Neural progenitor cell (in vitro differentiated cells): ENCODE results near the gene SMARCA4. TPM values are rescaled to one million over a fixed set of nuclear protein-coding genes. Genes with fewer than 3 reads are reported as not detected.

Experiments
- DNase-seq: peaks from one replicate; pipeline ENCODE4 v3.0.0-alpha.2; 2016; ENCODE audit warnings: low spot score
- H2AFZ ChIP-seq: fragments of 200-600 bp; sonication (generic); replicated peaks from 2 replicates; pipeline ENCODE4 v1.6.1; 2016; ENCODE audit warnings: antibody characterized with exemption
- H3F3A ChIP-seq: fragments of 200-600 bp; sonication (generic); 2 replicates; pipeline ENCODE4 v1.6.1; 2016; ENCODE audit warnings: antibody characterized with exemption, low read depth
- H3K27ac ChIP-seq: fragments of 200-600 bp; sonication (generic); 2 replicates; pipeline ENCODE4 v1.5.1; 2016; ENCODE audit warnings: mild to moderate bottlenecking
- H3K27me3 ChIP-seq: fragments of 200-600 bp; sonication (generic); 2 replicates; pipeline ENCODE4 v1.6.1; 2016; ENCODE audit warnings: mild to moderate bottlenecking, moderate library complexity
- H3K36me3 ChIP-seq: fragments of 200-600 bp; sonication (generic); 2 replicates; pipeline ENCODE4 v1.5.1; 2016
- H3K4me1 ChIP-seq: fragments of 200-600 bp; sonication (generic); 2 replicates; pipeline ENCODE4 v1.6.1; 2016; ENCODE audit warnings: mixed run types
- H3K4me2 ChIP-seq: fragments of 200-600 bp; sonication (generic); 2 replicates; pipeline ENCODE4 v1.6.1; 2016
- H3K4me3 ChIP-seq: fragments of 200-600 bp; sonication (generic); 2 replicates; pipeline ENCODE4 v1.5.1; 2016
- H3K79me2 ChIP-seq: fragments of 200-600 bp; sonication (generic); 2 replicates; pipeline ENCODE4 v1.6.1; 2016; ENCODE audit warnings: low read depth
- H3K9ac ChIP-seq: fragments of 200-600 bp; sonication (generic); 2 replicates; pipeline ENCODE4 v1.6.1; 2016
- H3K9me3 ChIP-seq: fragments of 200-600 bp; sonication (generic); 2 replicates; pipeline ENCODE4 v1.5.1; 2016; ENCODE audit warnings: low read depth
- H4K20me1 ChIP-seq: fragments of 200-600 bp; sonication (generic); 2 replicates; pipeline ENCODE4 v1.6.1; 2016; ENCODE audit warnings: low read depth
- H3K27ac Mint-ChIP-seq: 3 replicates; pipeline ENCODE4 v1.8.0; 2021; ENCODE audit warnings: mixed read lengths
- H3K27me3 Mint-ChIP-seq: 2 replicates; pipeline ENCODE4 v1.8.0; 2022; ENCODE audit warnings: low read depth, mild to moderate bottlenecking, inconsistent platforms, moderate library complexity, mixed read lengths; ENCODE audit not compliant: insufficient read depth
- H3K36me3 Mint-ChIP-seq: 3 replicates; pipeline ENCODE4 v1.8.0; 2021; ENCODE audit warnings: mixed read lengths
- H3K4me1 Mint-ChIP-seq: 3 replicates; pipeline ENCODE4 v1.8.0; 2021; ENCODE audit warnings: mixed read lengths
- H3K4me3 Mint-ChIP-seq: 3 replicates; pipeline ENCODE4 v1.8.0; 2021; ENCODE audit warnings: mild to moderate bottlenecking, moderate library complexity, mixed read lengths
- H3K9me3 Mint-ChIP-seq: 3 replicates; pipeline ENCODE4 v1.8.0; 2020; ENCODE audit warnings: mixed read lengths
- CTCF ChIP-seq: fragments of 200-600 bp; sonication (generic); IDR thresholded peaks from 2 replicates; pipeline ENCODE4 v1.5.1; 2017; ENCODE audit warnings: antibody characterized with exemption, mild to moderate bottlenecking
- EZH2 ChIP-seq: fragments of 200-600 bp; sonication (generic); IDR thresholded peaks from 2 replicates; pipeline ENCODE4 v1.6.1; 2017; ENCODE audit warnings: antibody characterized with exemption, mild to moderate bottlenecking, moderate library complexity
- EZH2phosphoT487 ChIP-seq: fragments of 200-600 bp; sonication (generic); IDR thresholded peaks from 2 replicates; pipeline ENCODE4 v1.6.1; 2017; ENCODE audit warnings: antibody characterized with exemption
- total RNA-seq: library from RNA; depleted of rRNA; stranded (reverse); fragments of >200 nt; gene quantifications from 2 replicates; pipeline ENCODE4 v1.2.3, GENCODE V29; 2015; ENCODE audit warnings: low replicate concordance

The SMARCA4 gene
- total RNA-seq, 1 donor from 2014 or later, result 169 TPM

- Histone ChIP-seq H3K9me3 (no peaks in the 10 kb centered on the region), H4K20me1 (peaks cover 23% of the 10 kb centered on the region), H3K4me3 (no peak overlapping the region), H3K27me3 (no peaks in the 10 kb centered on the region), H3K27ac (no peak overlapping the region), H3K4me1 (no peaks in the 10 kb centered on the region), H3F3A (no peaks in the 10 kb centered on the region), H3K4me2 (no peak overlapping the region), H3K79me2 (no peaks in the 10 kb centered on the region), H2AFZ (no peak overlapping the region), H3K36me3 (no peaks in the 10 kb centered on the region), H3K9ac (no peak overlapping the region)
- TF ChIP-seq EZH2phosphoT487 (no peak), EZH2 (no peak)
- Mint-ChIP-seq H3K9me3 (no peaks in the 10 kb centered on the region), H3K27ac (no peak overlapping the region), H3K27me3 (peaks cover 8% of the 10 kb centered on the region), H3K4me1 (no peaks in the 10 kb centered on the region), H3K36me3 (peaks cover 56% of the 10 kb centered on the region), H3K4me3 (no peak overlapping the region)
- DNase-seq, result no peak
Observed at GRCh38 chr19:11016631-11017030, 55.8 kb downstream of the SMARCA4 start.

GRCh38 chr19:11017275-11018035, 56.6 kb downstream of the SMARCA4 start:
- Mint-ChIP-seq H3K4me1 (no peaks in the 10 kb centered on the region), H3K4me3 (no peak overlapping the region), H3K9me3 (no peaks in the 10 kb centered on the region), H3K36me3 (peaks cover 51% of the 10 kb centered on the region), H3K27ac (no peak overlapping the region), H3K27me3 (peaks cover 8% of the 10 kb centered on the region)
- no peak overlapping the region for H3K9ac ChIP-seq
- H3K4me2 ChIP-seq, result no peak overlapping the region
- H3F3A ChIP-seq, result no peaks in the 10 kb centered on the region
- no peaks in the 10 kb centered on the region for H3K36me3 ChIP-seq
- no peak overlapping the region for H2AFZ ChIP-seq
- H3K4me1 ChIP-seq, result no peaks in the 10 kb centered on the region
- TF ChIP-seq EZH2 (no peak), CTCF (no peak), EZH2phosphoT487 (no peak)
- H3K27me3 ChIP-seq, result no peaks in the 10 kb centered on the region
- H4K20me1 ChIP-seq, result peaks cover 17% of the 10 kb centered on the region
- H3K27ac ChIP-seq, result no peak overlapping the region
- no peak overlapping the region for H3K4me3 ChIP-seq
- no peak for DNase-seq
- H3K79me2 ChIP-seq, result no peaks in the 10 kb centered on the region
- no peaks in the 10 kb centered on the region for H3K9me3 ChIP-seq

GRCh38 chr19:11018179-11018578, 57.3 kb downstream of the SMARCA4 start:
- Histone ChIP-seq H3F3A (no peaks in the 10 kb centered on the region), H3K4me2 (no peak overlapping the region), H3K36me3 (no peaks in the 10 kb centered on the region), H3K27ac (no peak overlapping the region), H3K79me2 (no peaks in the 10 kb centered on the region), H4K20me1 (peaks cover 17% of the 10 kb centered on the region), H3K9ac (no peak overlapping the region), H2AFZ (no peak overlapping the region), H3K9me3 (no peaks in the 10 kb centered on the region), H3K4me1 (no peaks in the 10 kb centered on the region), H3K4me3 (no peak overlapping the region), H3K27me3 (no peaks in the 10 kb centered on the region)
- Mint-ChIP-seq H3K4me1 (no peaks in the 10 kb centered on the region), H3K9me3 (no peaks in the 10 kb centered on the region), H3K36me3 (peaks cover 47% of the 10 kb centered on the region), H3K4me3 (no peak overlapping the region), H3K27ac (peak overlapping the region; percentile 42), H3K27me3 (peaks cover 8% of the 10 kb centered on the region)
- no peak for TF ChIP-seq EZH2
- no peak for TF ChIP-seq EZH2phosphoT487
- no peak for TF ChIP-seq CTCF
- no peak for DNase-seq

- Histone ChIP-seq H3K4me2 (no peak overlapping the region), H3K4me3 (no peak overlapping the region), H2AFZ (no peak overlapping the region), H3K27me3 (no peaks in the 10 kb centered on the region), H4K20me1 (peaks cover 15% of the 10 kb centered on the region), H3K36me3 (no peaks in the 10 kb centered on the region), H3K9me3 (no peaks in the 10 kb centered on the region), H3F3A (no peaks in the 10 kb centered on the region), H3K9ac (no peak overlapping the region), H3K79me2 (no peaks in the 10 kb centered on the region), H3K27ac (no peak overlapping the region), H3K4me1 (no peaks in the 10 kb centered on the region)
- Mint-ChIP-seq H3K36me3 (peaks cover 45% of the 10 kb centered on the region), H3K27ac (peak overlapping the region; percentile 87), H3K4me3 (no peak overlapping the region), H3K4me1 (no peaks in the 10 kb centered on the region), H3K27me3 (peaks cover 8% of the 10 kb centered on the region), H3K9me3 (no peaks in the 10 kb centered on the region)
- no peak for DNase-seq
- no peak for TF ChIP-seq CTCF
- TF ChIP-seq EZH2, result no peak
- no peak for TF ChIP-seq EZH2phosphoT487
Observed at GRCh38 chr19:11018763-11019162, 57.9 kb downstream of the SMARCA4 start.
